ENCODE measurements around the gene REC8. TPM values are rescaled to one million over a fixed set of nuclear protein-coding genes. Genes with fewer than 3 reads are reported as not detected.

The REC8 gene
- total and polyA plus RNA-seq, 10 of the 15 experiments (the other 5 are each of a cell fraction or from before 2014, with no cell fraction given) = 4.2 to 76.9 (median 29.1) TPM

- TF ChIP-seq SPI1 (IDR thresholded peaks at IDR 0.05; ENCODE audit: borderline replicate concordance, insufficient read depth, low read depth, low read length) (no peak), RAD21 (IDR thresholded peaks at IDR 0.05; ENCODE audit: insufficient read depth, low read depth, low read length) (no peak), ESRRA (IDR thresholded peaks at IDR 0.05; ENCODE audit: low read length) (no peak), ZNF207 (IDR thresholded peaks at IDR 0.05; ENCODE audit: borderline replicate concordance) (no peak), CBFB (IDR thresholded peaks at IDR 0.05; ENCODE audit: low read depth) (no peak), KLF5 (IDR thresholded peaks at IDR 0.05; ENCODE audit: partially characterized antibody) (peak; percentile 35), GABPA (IDR thresholded peaks at IDR 0.05; ENCODE audit: low read depth) (no peak), ATF2 (IDR thresholded peaks at IDR 0.05; ENCODE audit: low read length) (0 out of 2 replicates have a peak, but pooled peaks have one; percentile 24), MYB (IDR thresholded peaks at IDR 0.05; ENCODE audit: borderline replicate concordance, low read depth, low read length) (no peak), NFYA (IDR thresholded peaks at IDR 0.05; ENCODE audit: borderline replicate concordance, low read depth, low read length) (no peak; the same call in 1 of the 2 replicates), IKZF1 (conservative IDR thresholded peaks at IDR 0.05) (no peak; the same call in 1 of the 2 replicates), GATAD2B (conservative IDR thresholded peaks at IDR 0.05; ENCODE audit: low read depth) (peak; percentile 41; the same call in 1 of the 2 replicates), EED (IDR thresholded peaks at IDR 0.05; ENCODE audit: low read depth) (no peak), NBN (IDR thresholded peaks at IDR 0.05) (peak; percentile 37), MTA2 (IDR thresholded peaks at IDR 0.05; ENCODE audit: low read depth) (no peak), FOS (IDR thresholded peaks at IDR 0.05; ENCODE audit: borderline replicate concordance, extremely low read depth, insufficient read length) (no peak)
- TF ChIP-seq, protein P1, sequence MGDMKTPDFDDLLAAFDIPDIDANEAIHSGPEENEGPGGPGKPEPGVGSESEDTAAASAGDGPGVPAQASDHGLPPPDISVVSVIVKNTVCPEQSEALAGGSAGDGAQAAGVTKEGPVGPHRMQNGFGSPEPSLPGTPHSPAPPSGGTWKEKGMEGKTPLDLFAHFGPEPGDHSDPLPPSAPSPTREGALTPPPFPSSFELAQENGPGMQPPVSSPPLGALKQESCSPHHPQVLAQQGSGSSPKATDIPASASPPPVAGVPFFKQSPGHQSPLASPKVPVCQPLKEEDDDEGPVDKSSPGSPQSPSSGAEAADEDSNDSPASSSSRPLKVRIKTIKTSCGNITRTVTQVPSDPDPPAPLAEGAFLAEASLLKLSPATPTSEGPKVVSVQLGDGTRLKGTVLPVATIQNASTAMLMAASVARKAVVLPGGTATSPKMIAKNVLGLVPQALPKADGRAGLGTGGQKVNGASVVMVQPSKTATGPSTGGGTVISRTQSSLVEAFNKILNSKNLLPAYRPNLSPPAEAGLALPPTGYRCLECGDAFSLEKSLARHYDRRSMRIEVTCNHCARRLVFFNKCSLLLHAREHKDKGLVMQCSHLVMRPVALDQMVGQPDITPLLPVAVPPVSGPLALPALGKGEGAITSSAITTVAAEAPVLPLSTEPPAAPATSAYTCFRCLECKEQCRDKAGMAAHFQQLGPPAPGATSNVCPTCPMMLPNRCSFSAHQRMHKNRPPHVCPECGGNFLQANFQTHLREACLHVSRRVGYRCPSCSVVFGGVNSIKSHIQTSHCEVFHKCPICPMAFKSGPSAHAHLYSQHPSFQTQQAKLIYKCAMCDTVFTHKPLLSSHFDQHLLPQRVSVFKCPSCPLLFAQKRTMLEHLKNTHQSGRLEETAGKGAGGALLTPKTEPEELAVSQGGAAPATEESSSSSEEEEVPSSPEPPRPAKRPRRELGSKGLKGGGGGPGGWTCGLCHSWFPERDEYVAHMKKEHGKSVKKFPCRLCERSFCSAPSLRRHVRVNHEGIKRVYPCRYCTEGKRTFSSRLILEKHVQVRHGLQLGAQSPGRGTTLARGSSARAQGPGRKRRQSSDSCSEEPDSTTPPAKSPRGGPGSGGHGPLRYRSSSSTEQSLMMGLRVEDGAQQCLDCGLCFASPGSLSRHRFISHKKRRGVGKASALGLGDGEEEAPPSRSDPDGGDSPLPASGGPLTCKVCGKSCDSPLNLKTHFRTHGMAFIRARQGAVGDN (IDR thresholded peaks at IDR 0.05) = peak; percentile 19; the same call in 1 of the 2 replicates
- TF ChIP-seq, protein P2, sequence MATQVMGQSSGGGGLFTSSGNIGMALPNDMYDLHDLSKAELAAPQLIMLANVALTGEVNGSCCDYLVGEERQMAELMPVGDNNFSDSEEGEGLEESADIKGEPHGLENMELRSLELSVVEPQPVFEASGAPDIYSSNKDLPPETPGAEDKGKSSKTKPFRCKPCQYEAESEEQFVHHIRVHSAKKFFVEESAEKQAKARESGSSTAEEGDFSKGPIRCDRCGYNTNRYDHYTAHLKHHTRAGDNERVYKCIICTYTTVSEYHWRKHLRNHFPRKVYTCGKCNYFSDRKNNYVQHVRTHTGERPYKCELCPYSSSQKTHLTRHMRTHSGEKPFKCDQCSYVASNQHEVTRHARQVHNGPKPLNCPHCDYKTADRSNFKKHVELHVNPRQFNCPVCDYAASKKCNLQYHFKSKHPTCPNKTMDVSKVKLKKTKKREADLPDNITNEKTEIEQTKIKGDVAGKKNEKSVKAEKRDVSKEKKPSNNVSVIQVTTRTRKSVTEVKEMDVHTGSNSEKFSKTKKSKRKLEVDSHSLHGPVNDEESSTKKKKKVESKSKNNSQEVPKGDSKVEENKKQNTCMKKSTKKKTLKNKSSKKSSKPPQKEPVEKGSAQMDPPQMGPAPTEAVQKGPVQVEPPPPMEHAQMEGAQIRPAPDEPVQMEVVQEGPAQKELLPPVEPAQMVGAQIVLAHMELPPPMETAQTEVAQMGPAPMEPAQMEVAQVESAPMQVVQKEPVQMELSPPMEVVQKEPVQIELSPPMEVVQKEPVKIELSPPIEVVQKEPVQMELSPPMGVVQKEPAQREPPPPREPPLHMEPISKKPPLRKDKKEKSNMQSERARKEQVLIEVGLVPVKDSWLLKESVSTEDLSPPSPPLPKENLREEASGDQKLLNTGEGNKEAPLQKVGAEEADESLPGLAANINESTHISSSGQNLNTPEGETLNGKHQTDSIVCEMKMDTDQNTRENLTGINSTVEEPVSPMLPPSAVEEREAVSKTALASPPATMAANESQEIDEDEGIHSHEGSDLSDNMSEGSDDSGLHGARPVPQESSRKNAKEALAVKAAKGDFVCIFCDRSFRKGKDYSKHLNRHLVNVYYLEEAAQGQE (IDR thresholded peaks at IDR 0.05; ENCODE audit: low read depth, low read length) = no peak
These were observed at the start of gene REC8 (continued) for GRCh38 chr14:24171422-24172260.
